HG03025 (cell line): Measurements from ENCODE around the gene KANSL1L.
A peak's percentile ranks its signal among the peaks of the same experiment; 100 is the strongest.
"Not testable (repeated sequence)": the region's sequence is repeated elsewhere in the genome, so short reads cannot be mapped to it uniquely, and the experiment has no call there.

Experiments used
- ATAC-seq: cut with Tn5 transposase; IDR thresholded peaks from one replicate; pipeline ENCODE4 v1.9.1; 2021; ENCODE audit warnings: mild to moderate bottlenecking, moderate library complexity; ENCODE audit not compliant: unreplicated experiment, low FRiP score

KANSL1L gene, protein sequence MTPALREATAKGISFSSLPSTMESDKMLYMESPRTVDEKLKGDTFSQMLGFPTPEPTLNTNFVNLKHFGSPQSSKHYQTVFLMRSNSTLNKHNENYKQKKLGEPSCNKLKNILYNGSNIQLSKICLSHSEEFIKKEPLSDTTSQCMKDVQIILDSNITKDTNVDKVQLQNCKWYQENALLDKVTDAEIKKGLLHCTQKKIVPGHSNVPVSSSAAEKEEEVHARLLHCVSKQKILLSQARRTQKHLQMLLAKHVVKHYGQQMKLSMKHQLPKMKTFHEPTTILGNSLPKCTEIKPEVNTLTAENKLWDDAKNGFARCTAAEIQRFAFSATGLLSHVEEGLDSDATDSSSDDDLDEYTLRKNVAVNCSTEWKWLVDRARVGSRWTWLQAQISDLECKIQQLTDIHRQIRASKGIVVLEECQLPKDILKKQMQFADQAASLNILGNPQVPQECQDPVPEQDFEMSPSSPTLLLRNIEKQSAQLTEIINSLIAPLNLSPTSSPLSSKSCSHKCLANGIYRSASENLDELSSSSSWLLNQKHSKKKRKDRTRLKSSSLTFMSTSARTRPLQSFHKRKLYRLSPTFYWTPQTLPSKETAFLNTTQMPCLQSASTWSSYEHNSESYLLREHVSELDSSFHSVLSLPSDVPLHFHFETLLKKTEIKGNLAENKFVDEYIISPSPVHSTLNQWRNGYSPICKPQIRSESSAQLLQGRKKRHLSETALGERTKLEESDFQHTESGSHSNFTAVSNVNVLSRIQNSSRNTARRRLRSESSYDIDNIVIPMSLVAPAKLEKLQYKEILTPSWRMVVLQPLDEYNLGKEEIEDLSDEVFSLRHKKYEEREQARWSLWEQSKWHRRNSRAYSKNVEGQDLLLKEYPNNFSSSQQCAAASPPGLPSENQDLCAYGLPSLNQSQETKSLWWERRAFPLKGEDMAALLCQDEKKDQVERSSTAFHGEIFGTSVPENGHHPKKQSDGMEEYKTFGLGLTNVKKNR

GRCh38 chr2:210171309-210172218 lies at the start of gene KANSL1L:
Gene KANSL1L (minus strand): TSS chr2:210171409. CDS start chr2:210154582, 16,827 bp downstream.
- peak; percentile 78 for ATAC-seq

GRCh38 chr2:210215120-210215519 lies 43.9 kb upstream of the KANSL1L start:
- ATAC-seq: no peak

DNA sequence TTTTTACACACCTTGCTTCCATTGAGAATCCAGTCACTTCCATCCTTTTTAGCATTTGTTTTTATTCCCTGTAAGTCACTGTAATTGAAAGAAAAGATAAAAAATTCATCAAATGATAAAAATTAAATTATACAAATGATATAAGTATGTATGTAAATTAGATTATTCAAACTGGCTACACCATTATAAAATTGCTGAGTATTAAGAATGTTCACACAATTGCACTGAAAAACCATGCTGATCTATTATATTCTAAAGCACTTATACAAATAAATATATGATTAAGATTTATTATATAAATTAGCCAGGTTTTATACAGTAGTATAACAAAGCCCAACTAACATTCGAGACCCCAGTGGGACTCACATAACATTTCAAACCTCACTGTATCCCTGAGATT lies 39.0 kb upstream of the KANSL1L start:
- no peak for ATAC-seq

DNA sequence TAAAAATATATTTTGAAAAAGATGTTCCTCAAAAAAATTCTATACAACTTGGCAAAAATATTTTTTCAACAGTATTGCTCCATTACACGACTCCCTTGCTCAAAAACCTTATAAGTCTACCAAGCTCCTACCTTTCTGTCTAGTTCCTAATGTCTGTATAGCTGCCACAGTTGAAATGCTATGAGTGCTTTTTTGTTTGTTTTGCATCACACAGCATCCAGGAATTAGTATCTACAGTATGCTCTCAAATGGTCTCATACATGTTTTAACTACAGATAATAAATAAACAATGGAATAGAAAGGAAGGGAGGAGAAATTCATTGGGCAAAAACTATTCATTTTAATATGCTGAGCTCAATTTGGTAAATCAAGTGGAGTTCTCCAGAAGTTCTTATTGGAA lies 36.7 kb upstream of the KANSL1L start:
- ATAC-seq: no peak

DNA sequence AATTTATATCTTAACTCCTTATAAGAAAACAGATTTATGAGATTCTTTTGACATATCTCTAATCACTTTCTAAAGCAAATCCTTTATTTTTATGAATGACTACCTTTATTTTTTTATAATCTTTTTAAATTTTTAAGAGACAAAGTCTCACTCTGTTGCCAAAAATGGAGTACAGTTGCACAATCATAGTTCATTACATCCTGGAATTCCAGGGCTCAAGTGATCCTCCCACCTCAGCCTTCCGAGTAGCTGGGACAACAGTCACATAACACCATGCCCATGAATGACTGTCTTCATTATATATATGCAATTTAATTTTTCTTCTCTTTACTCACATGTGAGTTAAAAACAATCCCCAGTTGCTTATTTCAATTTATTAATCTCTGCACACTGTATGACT lies 32.3 kb upstream of the KANSL1L start:
- no peak for ATAC-seq

DNA sequence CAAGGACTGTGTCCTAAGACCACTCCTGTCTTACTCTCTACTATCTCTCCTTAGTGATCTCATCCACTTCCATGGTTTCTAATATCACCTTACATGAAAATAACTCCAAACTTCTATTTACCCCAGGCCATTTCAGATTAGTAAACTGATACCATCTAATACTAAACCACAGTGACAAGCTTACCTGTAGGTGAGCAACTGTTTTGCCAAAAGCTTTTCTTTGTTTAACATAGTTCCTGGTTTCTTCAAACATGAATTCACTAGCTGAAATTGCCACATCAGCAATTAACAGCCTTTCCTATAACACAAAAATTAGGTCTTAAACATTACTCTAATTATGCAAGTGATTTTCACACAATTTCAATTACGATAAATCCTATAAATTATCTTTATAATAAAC lies 31.9 kb upstream of the KANSL1L start:
- ATAC-seq: no peak

DNA sequence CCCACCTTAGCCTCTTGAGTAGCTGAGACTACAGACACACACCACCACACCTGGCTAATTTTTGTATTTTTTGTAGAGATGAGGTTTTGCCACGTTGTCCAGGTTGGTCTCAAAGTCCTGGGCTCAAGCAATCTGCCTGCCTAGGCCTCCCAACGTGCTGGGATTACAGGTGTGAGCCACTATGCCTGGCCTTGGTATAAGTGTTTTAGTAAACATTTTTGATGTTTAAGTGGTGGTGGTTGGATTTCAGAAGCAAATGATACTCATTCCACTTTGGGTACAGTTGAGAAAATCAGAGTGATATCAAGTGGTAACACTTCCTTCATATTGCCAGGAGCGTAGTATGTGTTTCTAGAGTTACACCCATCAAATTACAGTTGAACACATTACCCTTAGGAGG lies 28.6 kb upstream of the KANSL1L start:
- ATAC-seq: no peak

GRCh38 chr2:210199186-210199765 lies 28.1 kb upstream of the KANSL1L start:
- ATAC-seq: no peak

DNA sequence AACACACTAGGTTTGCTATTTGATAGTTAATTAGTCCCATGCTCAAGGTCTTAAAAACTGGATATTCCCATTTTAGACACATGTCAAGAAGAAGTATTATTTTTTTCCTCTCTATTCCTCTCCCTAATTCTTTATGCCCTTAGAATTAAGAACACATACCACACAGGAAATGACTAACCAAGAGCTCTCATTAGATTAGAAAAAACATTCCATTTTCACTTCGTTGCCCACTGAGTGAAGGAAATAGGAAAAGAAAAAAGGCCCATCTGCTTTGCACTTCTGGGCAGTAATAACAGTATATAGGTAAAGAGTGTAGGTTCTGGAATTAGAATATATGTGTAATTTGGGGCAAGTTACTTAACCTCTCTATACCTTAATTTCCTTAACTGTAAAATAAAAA lies 27.1 kb upstream of the KANSL1L start:
- ATAC-seq: no peak

- no peak for ATAC-seq
Measured at GRCh38 chr2:210197720-210198119, 26.5 kb upstream of the KANSL1L start.

DNA sequence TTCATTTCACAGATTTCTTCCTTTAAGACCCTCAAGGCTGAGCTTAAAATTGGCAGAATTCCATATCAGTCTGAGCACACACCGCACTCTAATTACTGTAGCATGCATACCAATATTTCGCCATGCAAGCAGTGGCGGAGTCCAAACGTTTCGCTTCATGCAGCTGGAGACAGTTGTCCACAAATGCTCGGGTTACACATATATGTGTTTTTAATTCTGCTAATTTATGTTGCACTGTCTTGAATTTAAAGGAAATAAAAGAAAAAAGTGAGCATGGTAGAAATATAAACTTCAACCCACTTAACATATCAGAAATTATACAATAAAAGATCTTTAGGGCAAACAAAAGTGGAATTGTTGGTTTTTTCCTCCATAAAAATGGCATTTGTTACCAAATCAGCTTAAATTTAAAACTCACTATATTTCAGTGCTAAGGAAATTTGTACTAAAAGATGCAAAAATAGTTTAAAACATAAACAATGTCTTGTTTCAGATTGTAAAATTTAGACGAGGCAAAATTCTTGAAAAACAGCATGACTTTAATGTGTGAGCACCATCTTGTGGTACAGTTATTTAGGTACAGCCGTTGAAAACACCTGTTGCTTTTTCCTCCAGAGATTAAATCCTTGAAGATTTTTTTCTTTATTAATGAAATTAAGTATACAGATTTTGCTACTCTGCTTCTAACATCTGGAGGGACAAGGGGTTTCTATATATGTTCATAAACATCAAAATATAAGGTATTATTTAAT lies 24.1 kb upstream of the KANSL1L start:
- ATAC-seq: no peak

GRCh38 chr2:210190345-210190744 lies 19.1 kb upstream of the KANSL1L start:
- no peak for ATAC-seq

GRCh38 chr2:210189452-210190138 lies 18.4 kb upstream of the KANSL1L start:
- ATAC-seq: no peak

DNA sequence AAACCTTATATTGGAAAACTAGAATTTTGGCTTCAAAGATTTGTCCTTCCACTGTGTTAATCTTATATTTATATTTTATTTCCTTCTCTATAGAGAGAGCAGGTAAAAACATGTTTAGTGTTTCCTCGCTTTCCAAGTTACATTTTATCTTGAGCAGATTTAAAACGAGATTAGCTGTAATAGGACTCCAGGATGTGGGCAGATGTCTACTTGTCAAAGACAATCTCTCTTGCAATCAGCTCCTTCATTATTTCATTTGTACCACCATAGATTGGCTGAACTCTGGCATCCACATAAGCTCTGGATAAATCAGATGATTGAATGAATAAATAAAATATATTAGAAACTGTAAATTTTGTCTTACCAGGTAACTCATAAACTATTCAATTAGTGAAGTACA lies 17.5 kb upstream of the KANSL1L start:
- ATAC-seq: no peak

- ATAC-seq: no peak
Measured at GRCh38 chr2:210188190-210188589, 17.0 kb upstream of the KANSL1L start.

GRCh38 chr2:210183936-210184335 lies 12.7 kb upstream of the KANSL1L start:
- ATAC-seq: not testable (repeated sequence)

DNA sequence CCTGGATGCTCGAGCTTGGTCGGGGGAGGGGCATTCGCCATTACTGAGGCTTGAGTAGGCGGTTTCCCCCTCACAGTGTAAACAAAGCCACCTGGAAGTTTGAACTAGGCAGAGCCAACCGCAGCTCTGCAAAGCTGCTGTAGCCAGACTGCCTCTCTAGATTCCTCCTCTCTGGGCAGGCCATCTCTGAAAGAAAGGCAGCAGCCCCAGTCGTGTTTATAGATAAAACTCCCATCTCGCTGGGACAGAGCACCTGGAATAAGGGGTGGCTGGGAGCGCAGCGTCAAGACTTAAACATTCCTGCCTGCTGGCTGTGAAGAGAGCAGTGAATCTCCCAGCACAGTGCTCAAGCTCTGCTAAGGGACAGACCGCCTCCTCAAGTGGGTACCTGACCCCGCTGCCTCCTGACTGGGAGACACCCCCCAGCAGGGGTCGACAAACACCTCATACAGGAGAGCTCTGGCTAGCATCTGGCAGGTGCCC lies 10.4 kb upstream of the KANSL1L start:
- not testable (repeated sequence) for ATAC-seq

DNA sequence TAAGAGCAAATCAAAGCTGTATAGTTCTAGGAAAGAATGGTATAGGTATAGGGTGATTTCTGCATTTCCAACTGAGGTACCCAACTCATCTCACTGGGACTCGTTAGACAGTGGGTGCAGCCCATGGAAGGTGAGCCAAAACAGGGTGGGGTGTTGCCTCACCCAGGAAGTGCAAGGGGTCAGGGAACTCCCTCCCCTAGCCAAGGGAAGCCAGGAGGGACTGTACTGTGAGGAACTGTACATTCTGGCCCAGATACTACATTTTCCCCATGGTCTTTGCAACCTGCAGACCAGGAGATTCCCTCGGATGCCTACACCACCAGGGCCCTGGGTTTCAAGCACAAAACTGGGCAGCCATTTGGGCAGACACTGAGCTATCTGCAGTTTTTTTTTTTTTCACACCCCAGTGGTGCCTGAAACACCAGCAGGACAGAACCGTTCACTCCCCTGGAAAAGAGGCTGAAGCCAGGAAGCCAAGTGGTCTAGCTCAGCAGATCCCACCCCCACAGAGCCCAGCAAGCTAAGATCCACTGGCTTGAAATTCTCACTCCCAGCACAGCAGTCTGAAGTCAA lies 9.9 kb upstream of the KANSL1L start:
- not testable (repeated sequence) for ATAC-seq
